GM12865 (cell line): ENCODE data around the gene METTL4.

ENCODE experiments used
- DNase-seq: peaks from one replicate; pipeline ENCODE4 v3.0.0; 2010; ENCODE audit warnings: low read depth
- H3K4me3 ChIP-seq: 2 replicates; pipeline ENCODE4 v1.5.1; 2011; ENCODE audit warnings: mild to moderate bottlenecking, low read depth, low read length, control low read depth
- TF ChIP-seq, protein P1 (sequence below): IDR thresholded peaks from 2 replicates; pipeline ENCODE4 v1.5.1; 2011; ENCODE audit warnings: low read length, control low read depth, low read depth, inconsistent platforms; ENCODE audit not compliant: insufficient read depth; ENCODE audit errors: missing control alignments

The METTL4 gene

DNA sequence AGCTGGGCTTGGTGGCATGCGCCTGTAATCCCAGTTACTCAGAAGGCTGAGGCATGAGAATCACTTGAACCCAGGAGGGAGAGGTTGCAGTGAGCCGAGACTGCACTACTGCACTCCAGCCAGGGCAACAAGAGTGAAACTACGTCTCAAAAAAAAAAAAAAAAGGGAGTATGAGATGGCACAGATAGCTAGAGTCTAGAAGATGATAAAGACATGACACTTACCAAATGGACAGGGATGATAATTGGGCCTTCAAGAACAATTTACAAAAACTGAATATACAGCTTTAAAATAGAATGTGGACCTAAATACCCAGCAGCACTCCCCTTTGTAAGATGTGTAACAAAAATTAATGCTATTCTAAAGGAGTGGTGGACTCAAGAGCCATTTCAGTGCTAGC is 2.7 kb downstream of the METTL4 start:
- TF ChIP-seq, protein P1, sequence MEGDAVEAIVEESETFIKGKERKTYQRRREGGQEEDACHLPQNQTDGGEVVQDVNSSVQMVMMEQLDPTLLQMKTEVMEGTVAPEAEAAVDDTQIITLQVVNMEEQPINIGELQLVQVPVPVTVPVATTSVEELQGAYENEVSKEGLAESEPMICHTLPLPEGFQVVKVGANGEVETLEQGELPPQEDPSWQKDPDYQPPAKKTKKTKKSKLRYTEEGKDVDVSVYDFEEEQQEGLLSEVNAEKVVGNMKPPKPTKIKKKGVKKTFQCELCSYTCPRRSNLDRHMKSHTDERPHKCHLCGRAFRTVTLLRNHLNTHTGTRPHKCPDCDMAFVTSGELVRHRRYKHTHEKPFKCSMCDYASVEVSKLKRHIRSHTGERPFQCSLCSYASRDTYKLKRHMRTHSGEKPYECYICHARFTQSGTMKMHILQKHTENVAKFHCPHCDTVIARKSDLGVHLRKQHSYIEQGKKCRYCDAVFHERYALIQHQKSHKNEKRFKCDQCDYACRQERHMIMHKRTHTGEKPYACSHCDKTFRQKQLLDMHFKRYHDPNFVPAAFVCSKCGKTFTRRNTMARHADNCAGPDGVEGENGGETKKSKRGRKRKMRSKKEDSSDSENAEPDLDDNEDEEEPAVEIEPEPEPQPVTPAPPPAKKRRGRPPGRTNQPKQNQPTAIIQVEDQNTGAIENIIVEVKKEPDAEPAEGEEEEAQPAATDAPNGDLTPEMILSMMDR = no peak
- DNase-seq = no peak
- H3K4me3 ChIP-seq = no peak overlapping the region

DNA sequence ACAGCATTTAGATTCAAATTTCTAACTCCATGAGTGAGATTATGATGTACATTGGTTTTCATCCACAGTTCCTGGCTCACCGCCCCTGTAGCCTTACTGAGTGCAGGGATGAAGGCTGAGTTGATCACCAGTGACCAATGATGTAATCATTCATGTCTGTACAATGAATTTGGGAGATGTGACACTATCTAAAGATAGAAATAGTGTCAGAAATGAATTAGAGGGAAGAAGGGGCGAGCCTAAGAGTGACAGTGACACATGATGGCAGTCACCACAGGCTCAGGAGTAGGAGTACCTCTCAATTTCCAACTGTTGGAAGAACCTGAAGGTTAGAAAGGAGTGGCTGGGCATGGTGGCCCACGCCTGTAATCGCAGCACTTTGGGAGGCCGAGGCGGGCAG is 3.2 kb downstream of the METTL4 start:
- TF ChIP-seq, protein P1 = no peak

DNA sequence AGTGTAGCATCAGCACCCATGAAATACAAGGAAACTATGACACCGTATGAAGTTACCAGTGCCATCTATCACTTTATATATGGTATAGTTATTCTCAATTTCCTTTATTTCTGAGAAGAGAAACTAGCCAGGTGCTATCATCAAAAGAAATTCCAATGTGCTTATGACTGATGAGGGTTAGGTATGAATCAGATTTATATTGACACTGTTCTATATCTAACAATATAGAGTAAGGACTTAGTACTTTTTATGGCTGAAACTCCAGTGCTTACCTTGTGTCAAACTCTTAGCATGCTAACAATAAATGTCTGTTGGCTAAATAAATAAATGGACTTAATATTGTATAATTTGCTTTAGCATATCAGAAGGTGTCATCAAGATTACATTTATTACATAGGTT is 6.9 kb downstream of the METTL4 start:
- no peak overlapping the region for H3K4me3 ChIP-seq
- no peak for DNase-seq
- TF ChIP-seq, protein P1 = no peak

More for the DNA sequence above, 3.2 kb downstream of the METTL4 start:
- DNase-seq = no peak
- no peak overlapping the region for H3K4me3 ChIP-seq

DNA sequence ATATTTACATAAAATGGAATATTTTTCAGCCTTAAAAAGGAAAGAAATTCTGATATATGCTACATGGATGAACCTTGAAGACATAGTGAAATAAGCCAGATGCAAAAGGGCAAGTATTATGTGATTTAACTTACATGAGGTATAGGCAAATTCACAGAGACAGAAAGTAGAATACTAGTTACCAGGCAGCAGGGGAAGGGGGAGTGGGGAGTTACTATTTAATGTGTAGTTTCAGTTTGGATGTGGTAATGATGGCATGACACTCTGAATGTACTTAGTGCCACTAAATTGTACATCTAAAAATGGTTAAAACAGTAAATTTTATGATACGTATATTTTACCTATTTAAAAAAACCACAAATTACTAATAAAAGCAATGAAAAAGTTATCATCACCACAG is 12.1 kb downstream of the METTL4 start:
- DNase-seq = no peak
- TF ChIP-seq, protein P1 = no peak
- H3K4me3 ChIP-seq = no peak overlapping the region

DNA sequence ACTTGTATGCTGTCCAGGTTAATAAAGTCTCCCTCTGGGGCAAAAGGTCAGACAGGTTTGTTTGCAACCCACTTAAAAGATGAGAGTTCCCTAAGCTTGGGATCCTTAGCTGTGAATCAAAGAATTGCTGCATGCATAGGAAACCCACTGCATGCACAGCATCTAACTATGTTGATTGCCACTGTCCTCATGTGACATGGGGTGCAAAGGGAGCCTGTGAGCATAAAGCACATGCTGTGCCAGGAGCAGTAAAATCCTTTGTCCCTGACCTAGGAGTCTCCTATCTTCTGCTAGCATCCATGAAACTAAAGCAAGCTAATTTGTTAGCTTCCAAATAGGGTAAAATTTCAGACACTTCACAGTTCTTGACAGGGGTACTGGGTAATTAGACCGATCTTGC is 13.8 kb downstream of the METTL4 start:
- TF ChIP-seq, protein P1 = no peak
- DNase-seq = no peak
- no peak overlapping the region for H3K4me3 ChIP-seq

DNA sequence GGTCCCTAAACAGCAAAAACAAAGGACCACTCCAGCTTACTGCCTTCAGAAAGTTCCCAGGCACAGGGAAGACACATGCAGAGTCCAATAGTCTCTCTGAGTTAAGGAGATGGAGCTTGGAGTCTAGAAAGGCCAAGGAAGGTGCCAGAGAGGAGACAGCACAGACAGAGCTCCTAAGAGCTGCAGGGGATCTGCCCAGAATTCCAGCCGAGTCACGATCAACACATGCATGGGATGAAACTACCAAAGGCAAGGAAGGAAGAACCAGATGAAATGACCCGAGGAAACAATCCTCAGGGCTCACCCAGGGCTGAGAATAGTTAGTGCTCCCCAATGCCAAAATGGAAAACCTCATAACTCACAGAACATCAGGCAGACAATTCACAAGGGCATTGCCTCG is 15.4 kb downstream of the METTL4 start:
- TF ChIP-seq, protein P1 = no peak
- no peak overlapping the region for H3K4me3 ChIP-seq
- no peak for DNase-seq

DNA sequence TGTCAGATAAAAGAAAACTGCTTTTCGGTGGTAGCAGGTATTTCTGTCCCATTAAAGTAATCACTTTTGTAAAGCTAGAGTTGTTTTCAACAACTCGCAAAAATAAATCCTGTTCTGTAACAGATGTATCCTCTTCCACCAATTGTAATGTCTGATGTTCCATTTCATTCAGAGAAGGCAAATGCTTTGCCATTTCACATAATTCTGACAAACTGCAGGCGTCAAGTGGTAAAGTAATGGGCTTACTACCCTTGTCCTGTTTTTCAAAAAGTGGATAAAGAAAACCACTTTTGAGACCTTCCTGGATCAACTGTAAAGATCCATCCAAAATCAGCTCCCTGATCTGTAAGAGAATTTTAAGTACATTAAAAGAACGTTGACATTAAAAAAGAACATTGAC is 16.6 kb downstream of the METTL4 start:
- TF ChIP-seq, protein P1 = no peak
- no peak for DNase-seq
- H3K4me3 ChIP-seq = no peak overlapping the region
